ENCODE data around the gene L1CAM. TPM values are rescaled to one million over a fixed set of nuclear protein-coding genes. Genes with fewer than 3 reads are reported as not detected.

L1CAM gene
- total and polyA plus RNA-seq, 2 of the 8 experiments (the other 6 are each of a cell fraction or from before 2014, with no cell fraction given), result 11.0 to 43.0 TPM

- TF ChIP-seq CBX8 (IDR thresholded peaks at IDR 0.05; ENCODE audit: borderline replicate concordance, low read depth, low read length) (no peak), BACH1 (IDR thresholded peaks at IDR 0.05; ENCODE audit: low read length) (no peak), SUZ12 (IDR thresholded peaks at IDR 0.05; ENCODE audit: low read length) (no peak)
Measured at GRCh38 chrX:153913211-153913610, 27.2 kb upstream of the L1CAM start (continued).
